HL-60 (cell line): ENCODE data around the gene ATP8A2.

Experiments
- SPI1 ChIP-seq: IDR thresholded peaks from 2 replicates; pipeline ENCODE4 v1.6.1; 2012; ENCODE audit warnings: low read depth, mild to moderate bottlenecking, borderline replicate concordance
- TF ChIP-seq, protein P1 (sequence below): IDR thresholded peaks from one replicate; pipeline ENCODE4 v1.5.1; 2011; ENCODE audit warnings: low read length, control low read depth, inconsistent platforms; ENCODE audit not compliant: insufficient read depth

- TF ChIP-seq, protein P1, sequence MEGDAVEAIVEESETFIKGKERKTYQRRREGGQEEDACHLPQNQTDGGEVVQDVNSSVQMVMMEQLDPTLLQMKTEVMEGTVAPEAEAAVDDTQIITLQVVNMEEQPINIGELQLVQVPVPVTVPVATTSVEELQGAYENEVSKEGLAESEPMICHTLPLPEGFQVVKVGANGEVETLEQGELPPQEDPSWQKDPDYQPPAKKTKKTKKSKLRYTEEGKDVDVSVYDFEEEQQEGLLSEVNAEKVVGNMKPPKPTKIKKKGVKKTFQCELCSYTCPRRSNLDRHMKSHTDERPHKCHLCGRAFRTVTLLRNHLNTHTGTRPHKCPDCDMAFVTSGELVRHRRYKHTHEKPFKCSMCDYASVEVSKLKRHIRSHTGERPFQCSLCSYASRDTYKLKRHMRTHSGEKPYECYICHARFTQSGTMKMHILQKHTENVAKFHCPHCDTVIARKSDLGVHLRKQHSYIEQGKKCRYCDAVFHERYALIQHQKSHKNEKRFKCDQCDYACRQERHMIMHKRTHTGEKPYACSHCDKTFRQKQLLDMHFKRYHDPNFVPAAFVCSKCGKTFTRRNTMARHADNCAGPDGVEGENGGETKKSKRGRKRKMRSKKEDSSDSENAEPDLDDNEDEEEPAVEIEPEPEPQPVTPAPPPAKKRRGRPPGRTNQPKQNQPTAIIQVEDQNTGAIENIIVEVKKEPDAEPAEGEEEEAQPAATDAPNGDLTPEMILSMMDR: no peak
- TF ChIP-seq SPI1: no peak
Observed at GRCh38 chr13:26067601-26068000, 695.8 kb downstream of the ATP8A2 start.
